ENCODE results near the gene RALB. TPM values are rescaled to one million over a fixed set of nuclear protein-coding genes. Genes with fewer than 3 reads are reported as not detected.

The RALB gene
- total and polyA plus RNA-seq, 2 experiments from 2014 or later, result 15.2 to 17.4 TPM

GRCh38 chr2:120241684-120242083 lies 11.0 kb upstream of the RALB start:
- no peak overlapping the region for H3K27ac Mint-ChIP-seq
- TF ChIP-seq CTCF (conservative IDR thresholded peaks at IDR 0.05; ENCODE audit: low read depth in 2 of 2), result no peak
- TF ChIP-seq CREB1 (CRISPR knock-in tag; IDR thresholded peaks at IDR 0.05; ENCODE audit: low read depth), result no peak
- no peak for TF ChIP-seq EZH2 (IDR thresholded peaks at IDR 0.05; ENCODE audit: low read depth, unreplicated experiment)
- no peak for TF ChIP-seq ZNF331 (CRISPR knock-in tag; IDR thresholded peaks at IDR 0.05; ENCODE audit: low read depth)
- TF ChIP-seq ZNF114 (CRISPR knock-in tag; IDR thresholded peaks at IDR 0.05), result no peak
- TF ChIP-seq JUNB (IDR thresholded peaks at IDR 0.05; ENCODE audit: unreplicated experiment), result no peak
- no peak for TF ChIP-seq EZH2phosphoT487 (IDR thresholded peaks at IDR 0.05; ENCODE audit: unreplicated experiment)
- no peaks in the 10 kb centered on the region for H3K27me3 ChIP-seq (ENCODE audit: insufficient read depth)
- H3K27ac ChIP-seq (ENCODE audit: low read depth), result no peak overlapping the region
- H3K27me3 Mint-ChIP-seq (ENCODE audit: insufficient read depth, low read depth, poor library complexity), result peaks cover 20% of the 10 kb centered on the region
- 0 out of 3 replicates have a peak, but pooled peaks cover 3% of the 10 kb centered on the region for H3K36me3 Mint-ChIP-seq (ENCODE audit: low read depth)
- peaks cover 23% of the 10 kb centered on the region for H3K4me1 ChIP-seq (ENCODE audit: insufficient read depth)
- no peak overlapping the region for H3K4me3 Mint-ChIP-seq
- H3K4me3 ChIP-seq, result no peak overlapping the region
- no peak for DNase-seq (ENCODE audit: low spot score)
- no peaks in the 10 kb centered on the region for H3K36me3 ChIP-seq (ENCODE audit: insufficient read depth)
- no peaks in the 10 kb centered on the region for H3K79me2 ChIP-seq (replicated peaks; ENCODE audit: insufficient read depth)
- H3K9me2 ChIP-seq (ENCODE audit: insufficient read depth), result no peaks in the 10 kb centered on the region
- no peak for ATAC-seq
- no peak overlapping the region for H2AFZ ChIP-seq
- no peaks in the 10 kb centered on the region for H3F3A ChIP-seq (replicated peaks; ENCODE audit: low read depth)
- H3K9me3 Mint-ChIP-seq, result no peaks in the 10 kb centered on the region; the same call in 2 of the 3 replicates
- peaks cover 36% of the 10 kb centered on the region for H3K4me1 Mint-ChIP-seq
- H4K20me1 ChIP-seq (replicated peaks; ENCODE audit: insufficient read depth), result no peaks in the 10 kb centered on the region
- no peak overlapping the region for H3K4me2 ChIP-seq

- no peaks in the 10 kb centered on the region for H3K36me3 ChIP-seq (ENCODE audit: insufficient read depth)
- no peak overlapping the region for H2AFZ ChIP-seq
- no peak overlapping the region for H3K4me2 ChIP-seq
- no peaks in the 10 kb centered on the region; the same call in 2 of the 3 replicates for H3K9me3 Mint-ChIP-seq
- H3K79me2 ChIP-seq (replicated peaks; ENCODE audit: insufficient read depth), result no peaks in the 10 kb centered on the region
- no peak overlapping the region for H3K4me3 ChIP-seq
- H4K20me1 ChIP-seq (replicated peaks; ENCODE audit: insufficient read depth), result no peaks in the 10 kb centered on the region
- H3F3A ChIP-seq (replicated peaks; ENCODE audit: low read depth), result no peaks in the 10 kb centered on the region
- no peak for DNase-seq (ENCODE audit: low spot score)
- H3K9me2 ChIP-seq (ENCODE audit: insufficient read depth), result no peaks in the 10 kb centered on the region
- 0 out of 3 replicates have a peak, but pooled peaks cover 3% of the 10 kb centered on the region for H3K36me3 Mint-ChIP-seq (ENCODE audit: low read depth)
- H3K4me1 Mint-ChIP-seq, result peaks cover 41% of the 10 kb centered on the region
- no peak for ATAC-seq
- H3K27me3 ChIP-seq (ENCODE audit: insufficient read depth), result no peaks in the 10 kb centered on the region
- H3K27ac Mint-ChIP-seq, result no peak overlapping the region
- H3K27ac ChIP-seq (ENCODE audit: low read depth), result no peak overlapping the region
- peaks cover 21% of the 10 kb centered on the region for H3K27me3 Mint-ChIP-seq (ENCODE audit: insufficient read depth, low read depth, poor library complexity)
- H3K4me1 ChIP-seq (ENCODE audit: insufficient read depth), result peaks cover 25% of the 10 kb centered on the region
- H3K4me3 Mint-ChIP-seq, result no peak overlapping the region
- TF ChIP-seq CREB1 (CRISPR knock-in tag; IDR thresholded peaks at IDR 0.05; ENCODE audit: low read depth), result no peak
- TF ChIP-seq POLR2AphosphoS5 (IDR thresholded peaks at IDR 0.05; ENCODE audit: low read depth), result no peak
- TF ChIP-seq REST (IDR thresholded peaks at IDR 0.05; ENCODE audit: unreplicated experiment), result no peak
- TF ChIP-seq CTCF (conservative IDR thresholded peaks at IDR 0.05; ENCODE audit: low read depth in 2 of 2), result no peak
- TF ChIP-seq EZH2phosphoT487 (IDR thresholded peaks at IDR 0.05; ENCODE audit: unreplicated experiment), result no peak
- no peak for TF ChIP-seq NANOG (IDR thresholded peaks at IDR 0.05; ENCODE audit: borderline replicate concordance)
- no peak for TF ChIP-seq JUNB (IDR thresholded peaks at IDR 0.05; ENCODE audit: unreplicated experiment)
- TF ChIP-seq ZNF114 (CRISPR knock-in tag; IDR thresholded peaks at IDR 0.05), result no peak
- no peak for TF ChIP-seq ZNF331 (CRISPR knock-in tag; IDR thresholded peaks at IDR 0.05; ENCODE audit: low read depth)
- no peak for TF ChIP-seq EZH2 (IDR thresholded peaks at IDR 0.05; ENCODE audit: low read depth, unreplicated experiment)
- TF ChIP-seq STAT1 (IDR thresholded peaks at IDR 0.05; ENCODE audit: unreplicated experiment), result no peak
These were observed 9.4 kb upstream of the RALB start for GRCh38 chr2:120243211-120243610.

Data from GM23338 (cell line).